T follicular helper cell (primary cell): ENCODE results near the gene AANAT.
A peak's percentile ranks its signal among the peaks of the same experiment; 100 is the strongest.

ENCODE experiments used
- DNase-seq: peaks from one replicate; pipeline ENCODE4 v3.0.0-alpha.2; 2020; ENCODE audit warnings: low read depth

AANAT gene

GRCh38 chr17:76490112-76490710 lies 22.8 kb downstream of the AANAT start:
- DNase-seq = no peak

- DNase-seq = no peak
Observed at GRCh38 chr17:76491271-76492122, 24.1 kb downstream of the AANAT start.

- DNase-seq = no peak
Observed at GRCh38 chr17:76492123-76492988, 25.0 kb downstream of the AANAT start.

DNA sequence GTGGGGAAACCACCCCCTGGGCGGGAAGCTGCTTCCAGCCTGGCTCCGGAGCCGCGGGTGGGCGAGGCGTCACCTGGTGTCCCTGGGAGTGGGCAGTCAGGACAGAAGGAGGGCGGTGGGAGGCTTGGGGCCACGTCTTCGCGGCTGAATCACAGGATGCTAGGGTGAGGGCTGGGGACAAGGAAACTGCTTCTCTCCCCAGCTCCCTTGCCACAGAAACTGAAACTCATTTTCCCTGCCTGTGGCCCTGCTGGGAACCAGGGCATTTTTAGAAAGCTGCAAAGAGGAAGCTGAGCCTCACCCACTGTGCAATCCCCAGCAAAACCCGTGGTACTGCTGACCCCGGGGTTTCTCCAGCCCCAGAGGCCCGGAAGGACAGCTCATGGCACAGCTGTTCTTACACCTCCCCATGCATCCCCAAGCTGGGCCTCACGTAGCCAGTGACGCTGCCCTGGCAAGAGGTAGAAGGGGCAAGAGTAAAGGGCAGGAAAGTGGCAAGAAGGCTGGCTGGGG lies 25.6 kb downstream of the AANAT start:
- DNase-seq = no peak

DNA sequence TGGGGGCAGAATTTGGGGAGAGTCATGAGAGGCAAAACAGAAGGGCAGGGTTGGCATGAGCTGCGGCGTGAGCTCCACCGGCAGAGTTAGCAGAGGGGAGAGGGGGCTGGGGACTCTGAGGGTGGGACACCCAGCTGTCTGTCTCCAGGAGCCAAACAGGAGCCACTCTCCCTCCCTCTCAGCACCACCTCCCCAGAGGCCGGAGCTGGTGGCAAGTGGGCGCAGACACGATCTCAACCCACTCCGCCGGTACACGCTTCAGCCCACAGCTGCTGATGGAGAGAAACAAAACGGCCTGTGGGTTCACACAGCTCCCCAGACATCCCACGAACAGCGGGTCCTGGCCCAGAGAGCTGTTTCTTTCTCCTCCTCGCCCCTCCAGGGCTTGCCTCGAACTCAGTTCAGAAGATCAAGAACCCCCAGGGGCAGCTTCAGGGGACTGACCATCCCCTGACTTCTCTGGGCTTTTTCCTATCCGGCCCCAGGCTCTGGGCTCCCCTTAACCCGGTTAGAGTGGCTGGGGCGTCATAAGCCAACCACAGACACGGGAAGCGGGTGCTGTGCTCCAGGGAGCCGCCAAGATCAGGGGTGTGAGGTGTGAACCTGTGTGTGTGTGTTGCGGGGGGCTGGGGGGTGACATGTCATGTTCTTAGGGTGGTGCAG lies 26.2 kb downstream of the AANAT start:
- DNase-seq = no peak

- no peak for DNase-seq
Observed at GRCh38 chr17:76495663-76496400, 28.4 kb downstream of the AANAT start.

GRCh38 chr17:76496464-76496863 lies 29.1 kb downstream of the AANAT start:
- no peak for DNase-seq

DNA sequence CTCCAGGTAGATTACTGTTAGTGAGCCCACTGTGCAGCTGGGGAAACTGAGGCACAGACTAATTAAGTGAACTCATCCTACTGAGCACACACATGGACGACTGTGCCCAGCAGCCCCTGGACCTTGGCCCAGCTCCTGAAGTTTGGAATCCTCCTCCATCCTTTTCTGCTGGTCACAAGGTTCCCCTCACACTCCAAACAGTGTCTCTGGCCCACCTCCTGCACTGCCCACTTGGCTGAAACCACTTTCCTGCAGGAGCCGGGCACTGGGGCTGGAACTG lies 30.2 kb downstream of the AANAT start:
- no peak for DNase-seq

DNA sequence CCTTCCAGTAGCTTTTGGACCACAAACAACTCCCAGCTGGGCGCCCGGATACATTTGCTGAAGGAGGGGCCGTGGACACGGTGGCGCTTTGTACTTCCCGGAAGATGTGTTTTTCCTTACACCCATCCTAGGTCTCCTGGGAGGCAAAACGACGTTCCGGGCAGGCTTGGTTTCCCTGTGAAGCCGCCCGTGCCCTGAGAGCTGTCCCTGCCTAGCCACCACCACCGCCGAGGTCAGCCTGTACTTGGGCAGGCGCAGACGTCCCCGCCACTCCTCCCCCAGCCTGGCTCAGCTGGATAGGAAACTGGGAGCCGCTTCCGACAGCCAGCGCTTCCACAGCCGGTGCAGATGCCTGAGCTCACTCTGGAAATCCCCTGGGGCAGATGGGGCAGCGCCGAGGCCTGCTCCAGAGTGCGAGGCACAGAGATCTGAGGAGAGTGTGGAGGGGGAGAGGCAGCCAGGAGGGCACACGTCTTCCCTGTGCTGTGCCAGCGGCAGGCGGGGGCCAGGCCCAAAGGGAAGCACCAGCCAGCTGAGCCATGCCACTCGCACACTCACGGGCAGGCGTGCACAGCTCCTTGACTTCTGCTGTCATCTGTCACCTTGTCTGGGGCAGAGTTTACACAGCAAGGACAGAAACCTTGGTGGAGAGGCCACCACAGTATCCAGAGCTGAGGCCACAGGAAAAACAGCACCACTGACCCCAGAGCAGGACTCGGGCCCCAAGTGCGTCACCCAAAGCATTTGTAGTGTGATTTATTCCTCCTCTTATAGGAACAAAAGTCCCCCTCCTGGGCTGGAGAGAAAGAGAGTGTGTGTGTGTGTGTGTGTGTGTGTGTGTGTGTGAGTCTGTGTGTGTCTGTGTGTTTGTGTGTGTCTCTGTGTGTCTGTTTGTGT lies 30.8 kb downstream of the AANAT start:
- no peak for DNase-seq

DNA sequence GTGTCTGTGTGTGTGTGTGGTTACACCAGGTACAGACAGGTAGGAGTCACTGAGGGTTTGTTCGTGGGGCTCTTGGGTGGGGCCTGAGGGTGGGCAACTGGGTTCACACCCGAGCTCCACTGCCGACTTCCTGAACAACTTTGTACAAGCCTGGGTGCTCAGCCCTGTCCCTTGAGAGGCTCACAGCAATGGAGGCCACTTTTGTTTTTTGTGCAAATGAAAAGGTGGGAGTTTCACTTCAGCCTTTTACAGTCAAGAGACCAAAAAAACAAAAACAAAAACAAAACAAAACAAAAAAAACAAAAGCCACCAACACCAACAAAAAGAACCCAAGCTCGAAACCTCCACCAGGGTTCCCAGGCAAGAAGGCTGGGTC lies 31.5 kb downstream of the AANAT start:
- no peak for DNase-seq

- DNase-seq = no peak
Observed at GRCh38 chr17:76499267-76499667, 31.9 kb downstream of the AANAT start.

DNA sequence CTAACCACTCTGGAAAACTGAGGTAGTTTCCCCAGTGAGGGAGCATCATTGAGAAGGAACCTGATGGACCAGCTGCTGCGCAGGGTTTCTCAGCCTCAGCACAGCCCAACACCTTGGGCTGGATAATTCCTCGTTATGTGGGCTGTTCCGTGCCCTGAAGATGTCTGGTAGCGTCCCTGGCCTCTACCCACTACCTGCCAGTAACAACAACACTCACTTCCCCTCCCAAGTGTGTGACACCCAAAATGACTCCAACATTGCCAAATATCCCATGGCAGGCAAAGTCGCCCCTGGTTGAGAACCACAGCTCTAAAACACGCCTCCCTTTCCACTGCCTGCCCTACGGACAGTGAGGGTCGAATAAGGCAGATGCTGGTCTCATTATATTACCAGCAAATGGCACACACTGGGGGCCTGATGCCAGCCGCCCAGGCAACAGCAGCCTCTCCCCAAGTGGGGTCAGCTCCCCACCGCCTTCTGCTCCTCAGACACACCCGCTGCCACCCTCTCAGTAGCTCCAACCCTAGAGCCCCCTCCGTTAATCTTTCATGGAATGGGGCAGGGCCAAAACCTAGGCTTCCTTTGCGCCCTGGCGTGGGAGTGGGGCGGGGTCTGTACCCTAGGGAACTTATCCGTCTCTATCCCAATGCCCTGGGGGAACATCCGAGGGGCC lies 32.8 kb downstream of the AANAT start:
- DNase-seq = no peak

DNA sequence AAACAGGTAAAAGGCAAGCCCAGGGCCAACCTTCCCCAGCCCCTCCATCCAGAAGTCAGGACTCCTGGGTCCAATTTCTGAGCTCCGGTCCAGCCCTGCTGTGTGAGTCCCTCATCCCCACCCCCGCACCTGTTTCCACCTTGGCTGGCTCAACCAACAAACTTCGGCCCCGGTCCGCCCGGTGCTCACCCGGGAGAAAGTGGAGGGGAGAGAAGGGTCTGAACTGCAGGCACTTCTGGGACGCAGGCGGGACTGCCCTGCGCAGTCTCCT lies 33.3 kb downstream of the AANAT start:
- no peak for DNase-seq

DNA sequence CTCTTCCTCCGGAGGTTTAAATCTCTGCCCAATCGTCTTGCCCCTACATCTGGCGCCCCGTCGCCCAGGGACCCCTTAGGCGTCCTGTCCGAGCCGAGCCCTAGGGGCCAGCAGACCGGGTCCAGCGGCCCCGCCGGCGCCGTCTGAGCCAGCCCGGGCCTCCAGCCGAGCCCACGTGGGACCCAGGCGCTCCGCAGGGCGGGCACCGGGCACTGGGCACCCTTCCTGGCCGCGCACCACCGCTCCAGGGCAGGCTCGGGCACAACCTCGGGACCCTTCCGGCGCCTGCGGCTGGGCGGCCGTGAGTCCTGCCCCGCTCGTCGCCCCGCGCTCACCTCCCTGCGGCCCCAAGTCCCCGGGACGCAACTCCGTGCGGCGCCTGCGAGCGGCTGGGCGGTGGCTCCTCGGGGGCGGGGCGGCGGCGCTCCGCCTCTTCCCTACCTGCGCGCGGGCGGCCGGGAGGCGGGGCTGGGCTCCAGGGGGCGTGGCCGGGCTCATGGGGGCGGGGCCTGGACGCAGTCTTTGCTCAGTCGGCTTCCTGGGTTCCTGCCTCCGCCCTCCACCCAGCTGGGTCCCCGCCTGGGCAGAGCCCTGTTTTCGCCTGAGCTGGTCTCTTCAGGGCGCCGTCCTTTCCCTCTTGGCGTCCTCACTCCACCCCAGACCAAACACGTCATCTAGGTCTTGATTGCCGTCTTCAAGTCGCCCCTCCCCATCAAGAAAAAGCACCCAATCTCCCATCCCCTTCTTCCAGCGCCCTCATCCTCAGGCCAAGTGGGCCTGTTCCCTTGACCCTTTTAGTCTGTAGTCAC lies 33.8 kb downstream of the AANAT start, which contains the start of gene RHBDF2:
TSS of gene RHBDF2 (minus strand) at position 406 of the 809 bp plus-strand sequence. CDS start 19,899 bp downstream, outside the sequence.
- peak; percentile 91 for DNase-seq

DNA sequence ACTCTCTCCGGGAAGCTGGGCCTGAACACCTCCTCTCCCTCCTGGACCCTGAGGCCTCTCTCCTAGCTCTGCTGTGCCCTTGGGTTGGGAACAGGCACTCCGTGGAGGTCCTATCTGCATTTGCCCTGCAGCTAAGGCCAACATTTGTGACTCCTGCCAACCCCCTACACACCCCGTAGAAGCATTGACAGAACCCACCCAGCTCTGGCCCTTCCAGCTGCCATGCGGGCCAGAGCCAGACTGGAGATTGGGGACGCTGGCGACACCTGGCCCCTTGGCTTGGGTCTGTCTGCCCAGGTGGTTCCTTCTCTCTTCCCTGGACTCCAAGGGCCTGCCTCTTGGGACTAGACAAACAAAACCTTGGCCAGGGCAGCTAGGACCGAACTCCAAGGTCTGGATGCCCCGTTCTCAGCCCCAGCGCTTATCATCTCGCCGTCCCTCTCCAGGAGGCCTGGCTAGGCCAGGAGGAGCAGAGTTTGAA lies 34.5 kb downstream of the AANAT start:
- DNase-seq = no peak

- no peak for DNase-seq
Observed at GRCh38 chr17:76502341-76503211, 35.2 kb downstream of the AANAT start.

GRCh38 chr17:76504117-76504516 lies 36.7 kb downstream of the AANAT start:
- DNase-seq = no peak
